MM.1S (cell line): ENCODE data around the gene LRP5.
"Not testable (repeated sequence)": the region's sequence is repeated elsewhere in the genome, so short reads cannot be mapped to it uniquely, and the experiment has no call there.

Experiments used
- DNase-seq: peaks from one replicate; pipeline ENCODE4 v3.0.0-alpha.2; 2015
- H2AFZ ChIP-seq: fragments of 300-600 bp; sonication (generic); 2 replicates; pipeline ENCODE4 v1.6.0; 2016; ENCODE audit warnings: antibody characterized with exemption, low read length
- H3F3A ChIP-seq: fragments of 300-600 bp; sonication (generic); 2 replicates; pipeline ENCODE4 v1.6.1; 2016; ENCODE audit warnings: mild to moderate bottlenecking, antibody characterized with exemption, low read length, moderate library complexity, mixed read lengths; ENCODE audit not compliant: insufficient read depth
- H3K27ac ChIP-seq: fragments of 300-600 bp; sonication (generic); 2 replicates; pipeline ENCODE4 v1.5.1; 2016; ENCODE audit warnings: mild to moderate bottlenecking, low read length
- H3K27me3 ChIP-seq: fragments of 300-600 bp; sonication (generic); replicated peaks from 2 replicates; pipeline ENCODE4 v1.6.0; 2016; ENCODE audit warnings: low read length; ENCODE audit not compliant: insufficient read depth
- H3K36me3 ChIP-seq: fragments of 300-600 bp; sonication (generic); replicated peaks from 2 replicates; pipeline ENCODE4 v1.6.1; 2016; ENCODE audit warnings: mild to moderate bottlenecking, low read length, mixed read lengths; ENCODE audit not compliant: insufficient read depth
- H3K4me1 ChIP-seq: fragments of 300-600 bp; sonication (generic); 2 replicates; pipeline ENCODE4 v1.6.1; 2016; ENCODE audit warnings: low read length, mixed read lengths
- H3K4me2 ChIP-seq: fragments of 300-600 bp; sonication (generic); 2 replicates; pipeline ENCODE4 v1.6.0; 2016; ENCODE audit warnings: low read depth, low read length
- H3K4me3 ChIP-seq: fragments of 300-600 bp; sonication (generic); 2 replicates; pipeline ENCODE4 v1.5.1; 2016; ENCODE audit warnings: low read length, mixed read lengths
- H3K79me2 ChIP-seq: fragments of 300-600 bp; sonication (generic); 2 replicates; pipeline ENCODE4 v1.6.1; 2016; ENCODE audit warnings: mixed run types, low read length, mixed read lengths
- H3K9ac ChIP-seq: fragments of 300-600 bp; sonication (generic); 2 replicates; pipeline ENCODE4 v1.6.1; 2016; ENCODE audit warnings: low read length, mixed read lengths
- H3K9me2 ChIP-seq: fragments of 300-600 bp; sonication (generic); replicated peaks from 2 replicates; pipeline ENCODE4 v1.6.1; 2016; ENCODE audit warnings: mild to moderate bottlenecking, low read length, mixed read lengths; ENCODE audit not compliant: insufficient read depth
- H3K9me3 ChIP-seq: fragments of 300-600 bp; sonication (generic); replicated peaks from 2 replicates; pipeline ENCODE4 v1.6.1; 2016; ENCODE audit warnings: mild to moderate bottlenecking, low read length, mixed read lengths; ENCODE audit not compliant: insufficient read depth
- H4K20me1 ChIP-seq: fragments of 300-600 bp; sonication (generic); 2 replicates; pipeline ENCODE4 v1.6.1; 2016; ENCODE audit warnings: mild to moderate bottlenecking, low read length, moderate library complexity, mixed read lengths; ENCODE audit not compliant: insufficient read depth
- EZH2 ChIP-seq: fragments of 300-600 bp; sonication (generic); optimal IDR thresholded peaks from 2 replicates; pipeline ENCODE3; 2017; ENCODE audit warnings: low read depth, mild to moderate bottlenecking, antibody characterized with exemption, low read length, mixed read lengths
- EZH2phosphoT487 ChIP-seq: fragments of 300-600 bp; sonication (generic); IDR thresholded peaks from 2 replicates; pipeline ENCODE4 v1.6.1; 2018; ENCODE audit warnings: antibody characterized with exemption, low read length
- TF ChIP-seq, protein P1 (sequence below): fragments of 300-600 bp; sonication (generic); IDR thresholded peaks from 2 replicates; pipeline ENCODE4 v1.5.1; 2016; ENCODE audit warnings: antibody characterized with exemption, low read length, mixed read lengths

Gene LRP5

DNA sequence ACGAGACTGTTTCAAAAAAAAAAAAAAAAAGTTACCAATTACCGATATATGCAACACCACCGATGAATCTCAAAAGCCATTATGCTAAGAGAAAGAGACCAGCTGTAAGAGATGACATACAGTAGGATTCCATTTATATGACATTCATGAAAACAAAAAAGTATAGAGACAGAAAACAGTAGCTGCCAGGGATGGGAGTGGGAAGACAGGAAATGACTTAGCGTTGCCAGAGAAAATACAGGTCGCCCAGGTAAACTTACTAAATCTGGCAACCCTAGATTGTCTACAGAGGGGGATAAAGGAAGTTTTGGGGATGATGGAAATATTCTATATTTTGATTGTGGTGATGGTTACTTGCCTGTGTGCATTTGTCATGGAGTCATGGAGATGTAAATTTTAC lies 32.7 kb upstream of the LRP5 start:
- no peaks in the 10 kb centered on the region for H3K79me2 ChIP-seq

DNA sequence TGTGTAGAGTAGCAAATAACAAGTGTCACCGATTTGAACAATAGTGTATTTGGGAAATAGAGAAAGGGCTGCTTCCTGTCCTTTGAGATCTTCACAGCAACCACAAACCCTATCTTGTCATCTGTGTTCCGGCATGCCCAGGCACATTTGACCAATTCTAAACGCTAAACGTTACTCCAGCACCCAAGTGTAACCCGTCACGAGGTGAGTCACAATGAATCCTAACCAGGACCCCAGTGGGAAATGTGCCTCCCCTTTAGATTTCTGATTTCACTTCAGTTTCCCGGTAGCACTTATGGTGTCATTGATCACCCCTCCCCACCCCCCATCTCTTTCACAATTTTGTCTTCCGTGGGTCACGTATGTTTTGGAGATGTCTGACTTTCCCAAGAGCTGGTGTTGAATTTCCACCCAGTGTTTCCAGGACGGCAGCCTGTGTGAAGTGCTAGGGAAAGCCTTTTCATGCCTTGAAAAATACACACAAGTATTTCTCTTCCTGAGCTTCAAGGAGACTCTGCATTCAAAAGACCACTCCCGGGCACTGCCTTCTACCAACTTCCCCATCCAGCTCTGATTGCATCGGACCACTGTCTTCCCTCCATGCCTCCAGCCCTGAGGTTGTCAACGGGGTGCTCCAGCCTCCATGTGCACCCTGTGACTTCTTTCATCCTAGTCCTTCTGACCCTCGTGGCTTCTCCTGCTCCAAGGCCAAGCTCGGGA lies 30.1 kb upstream of the LRP5 start:
- H2AFZ ChIP-seq, result peak overlapping the region; percentile 61
- H3K9ac ChIP-seq, result no peak overlapping the region; the same call in 1 of the 2 replicates
- peak overlapping the region; percentile 0; the same call in 1 of the 2 replicates for H3K4me3 ChIP-seq

More for the DNA sequence above, 32.7 kb upstream of the LRP5 start:
- Histone ChIP-seq H3K4me3 (no peak overlapping the region), H3K9me2 (no peaks in the 10 kb centered on the region), H4K20me1 (no peaks in the 10 kb centered on the region), H3K9ac (no peak overlapping the region), H3F3A (peaks cover 9% of the 10 kb centered on the region; the same call in 1 of the 2 replicates), H3K27ac (no peak overlapping the region), H3K9me3 (no peaks in the 10 kb centered on the region), H2AFZ (no peak overlapping the region), H3K4me1 (peaks cover 6% of the 10 kb centered on the region), H3K4me2 (no peak overlapping the region), H3K27me3 (no peaks in the 10 kb centered on the region), H3K36me3 (no peaks in the 10 kb centered on the region)
- TF ChIP-seq, protein P1, sequence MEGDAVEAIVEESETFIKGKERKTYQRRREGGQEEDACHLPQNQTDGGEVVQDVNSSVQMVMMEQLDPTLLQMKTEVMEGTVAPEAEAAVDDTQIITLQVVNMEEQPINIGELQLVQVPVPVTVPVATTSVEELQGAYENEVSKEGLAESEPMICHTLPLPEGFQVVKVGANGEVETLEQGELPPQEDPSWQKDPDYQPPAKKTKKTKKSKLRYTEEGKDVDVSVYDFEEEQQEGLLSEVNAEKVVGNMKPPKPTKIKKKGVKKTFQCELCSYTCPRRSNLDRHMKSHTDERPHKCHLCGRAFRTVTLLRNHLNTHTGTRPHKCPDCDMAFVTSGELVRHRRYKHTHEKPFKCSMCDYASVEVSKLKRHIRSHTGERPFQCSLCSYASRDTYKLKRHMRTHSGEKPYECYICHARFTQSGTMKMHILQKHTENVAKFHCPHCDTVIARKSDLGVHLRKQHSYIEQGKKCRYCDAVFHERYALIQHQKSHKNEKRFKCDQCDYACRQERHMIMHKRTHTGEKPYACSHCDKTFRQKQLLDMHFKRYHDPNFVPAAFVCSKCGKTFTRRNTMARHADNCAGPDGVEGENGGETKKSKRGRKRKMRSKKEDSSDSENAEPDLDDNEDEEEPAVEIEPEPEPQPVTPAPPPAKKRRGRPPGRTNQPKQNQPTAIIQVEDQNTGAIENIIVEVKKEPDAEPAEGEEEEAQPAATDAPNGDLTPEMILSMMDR, result no peak
- TF ChIP-seq EZH2 (no peak), EZH2phosphoT487 (no peak)
- DNase-seq, result no peak

DNA sequence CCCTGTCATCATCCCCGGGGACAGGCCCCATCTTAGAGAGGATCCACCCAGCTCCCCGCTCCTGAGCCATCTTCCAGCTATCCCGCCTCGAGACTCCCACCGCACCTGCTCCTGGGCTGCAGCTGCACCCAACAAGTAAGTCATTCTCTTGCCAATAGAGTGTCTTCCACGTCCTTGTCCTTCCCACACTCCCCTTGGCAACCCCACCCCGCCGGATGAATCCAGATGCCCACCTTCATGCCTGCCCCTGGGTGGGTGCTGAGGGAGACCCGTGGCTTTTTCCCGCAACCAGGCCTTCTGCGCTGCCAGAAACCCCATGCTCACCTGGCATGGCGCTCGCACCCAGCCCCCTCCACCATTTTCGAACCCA lies 29.5 kb upstream of the LRP5 start:
- TF ChIP-seq, protein P1, result no peak
- TF ChIP-seq EZH2 (no peak), EZH2phosphoT487 (no peak)
- H2AFZ ChIP-seq, result no peak overlapping the region
- H3K27me3 ChIP-seq, result no peaks in the 10 kb centered on the region
- no peaks in the 10 kb centered on the region for H3K9me2 ChIP-seq
- H3K36me3 ChIP-seq, result no peaks in the 10 kb centered on the region
- H3K4me2 ChIP-seq, result no peak overlapping the region
- peaks cover 6% of the 10 kb centered on the region for H3K4me1 ChIP-seq
- H3F3A ChIP-seq, result peaks cover 9% of the 10 kb centered on the region; the same call in 1 of the 2 replicates
- H3K9ac ChIP-seq, result no peak overlapping the region
- no peak overlapping the region for H3K4me3 ChIP-seq
- H3K9me3 ChIP-seq, result no peaks in the 10 kb centered on the region
- no peaks in the 10 kb centered on the region for H3K79me2 ChIP-seq
- DNase-seq, result no peak
- no peak overlapping the region for H3K27ac ChIP-seq
- H4K20me1 ChIP-seq, result no peaks in the 10 kb centered on the region

More for the DNA sequence above, 30.1 kb upstream of the LRP5 start:
- peak; percentile 76 for DNase-seq
- H3F3A ChIP-seq, result peaks cover 9% of the 10 kb centered on the region; the same call in 1 of the 2 replicates
- no peaks in the 10 kb centered on the region for H3K27me3 ChIP-seq
- no peaks in the 10 kb centered on the region for H4K20me1 ChIP-seq
- no peaks in the 10 kb centered on the region for H3K9me2 ChIP-seq
- H3K79me2 ChIP-seq, result no peaks in the 10 kb centered on the region
- H3K9me3 ChIP-seq, result no peaks in the 10 kb centered on the region
- H3K4me2 ChIP-seq, result peak overlapping the region; percentile 51
- peak overlapping the region; percentile 30; the same call in 1 of the 2 replicates for H3K27ac ChIP-seq
- no peak for TF ChIP-seq EZH2
- TF ChIP-seq, protein P1, result no peak
- TF ChIP-seq EZH2phosphoT487, result no peak
- no peaks in the 10 kb centered on the region for H3K36me3 ChIP-seq
- peaks cover 6% of the 10 kb centered on the region for H3K4me1 ChIP-seq

DNA sequence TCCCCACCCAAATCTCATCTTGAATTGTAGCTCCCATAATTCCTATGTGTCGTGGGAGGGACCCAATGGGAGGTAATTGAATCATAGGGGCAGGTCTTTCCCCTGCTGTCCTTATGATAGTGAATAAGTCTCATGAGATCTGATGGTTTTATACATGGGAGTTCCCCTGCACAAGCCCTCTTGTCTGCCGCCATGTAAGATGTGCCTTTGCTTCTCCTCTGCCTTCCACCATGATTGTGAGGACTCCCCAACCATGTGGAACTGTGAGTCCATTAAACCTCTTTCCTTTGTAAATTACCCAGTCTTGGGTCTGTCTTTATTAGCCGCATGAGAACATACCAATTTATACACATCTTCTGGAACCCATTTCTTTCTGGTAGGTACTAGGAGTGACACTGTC lies 27.8 kb upstream of the LRP5 start:
- not testable (repeated sequence) for H3K27ac ChIP-seq, H3K27me3 ChIP-seq, DNase-seq, H2AFZ ChIP-seq, H3K4me3 ChIP-seq, H3K9me2 ChIP-seq, H3K79me2 ChIP-seq, H3K9me3 ChIP-seq, H3K4me1 ChIP-seq, H3K4me2 ChIP-seq, H4K20me1 ChIP-seq, H3F3A ChIP-seq, H3K36me3 ChIP-seq, H3K9ac ChIP-seq
